DOHH2 (cell line): ENCODE results near the gene EMX1.

Experiments used
- CTCF ChIP-seq: fragments of 200-600 bp; sonication (generic); IDR thresholded peaks from one replicate; pipeline ENCODE4 v1.5.1; 2014; ENCODE audit warnings: antibody characterized with exemption, mild to moderate bottlenecking, low read depth, low read length; ENCODE audit not compliant: poor library complexity, severe bottlenecking
- EZH2phosphoT487 ChIP-seq: fragments of 200-600 bp; sonication (generic); IDR thresholded peaks from 2 replicates; pipeline ENCODE4 v1.6.1; 2017; ENCODE audit warnings: borderline replicate concordance, mild to moderate bottlenecking, antibody characterized with exemption, low read length, moderate library complexity, mixed read lengths

- TF ChIP-seq CTCF (no peak), EZH2phosphoT487 (no peak)
These were observed 53.7 kb downstream of the EMX1 start for GRCh38 chr2:72971036-72971435.
